CD14-positive monocyte (primary cell): ENCODE results near the gene RASAL2. TPM values are rescaled to one million over a fixed set of nuclear protein-coding genes. Genes with fewer than 3 reads are reported as not detected.
"Not testable (repeated sequence)": the region's sequence is repeated elsewhere in the genome, so short reads cannot be mapped to it uniquely, and the experiment has no call there.

Source experiments
- DNase-seq, 3 donors: peaks; one replicate each; pipeline ENCODE4 v3.0.0-alpha.2; 2011 to 2022
- H2AFZ ChIP-seq: 2 replicates; pipeline ENCODE4 v1.6.0; 2012; ENCODE audit warnings: mild to moderate bottlenecking, low read depth, low read length, inconsistent platforms; ENCODE audit not compliant: insufficient read depth, poor library complexity, severe bottlenecking
- H3K27ac ChIP-seq, 2 donors: 1 replicate in 1 of 2; 2 replicates in 1 of 2; pipeline ENCODE4 v1.5.1; 2012 to 2013; ENCODE audit warnings: low read length in 2 of 2, control low read depth in 1 of 2, inconsistent platforms in 1 of 2, low read depth in 1 of 2, mild to moderate bottlenecking in 1 of 2
- H3K27me3 ChIP-seq, 2 donors: one replicate each; pipeline versions ENCODE4 v1.6.0 to v1.6.1; 2011 to 2013; ENCODE audit warnings: low read length in 2 of 2; ENCODE audit not compliant: control insufficient read depth in 2 of 2, insufficient read depth in 2 of 2
- H3K36me3 ChIP-seq, 2 donors: replicated peaks in 1 of 2; 1 replicate in 1 of 2; 2 replicates in 1 of 2; pipeline versions ENCODE4 v1.5.1 to v1.6.1; 2012 to 2013; ENCODE audit warnings: low read length in 2 of 2, control low read depth in 1 of 2, inconsistent platforms in 1 of 2, mild to moderate bottlenecking in 1 of 2; ENCODE audit not compliant: insufficient read depth in 2 of 2, control insufficient read depth in 1 of 2
- H3K4me1 ChIP-seq, 2 donors: 1 replicate in 1 of 2; 2 replicates in 1 of 2; pipeline versions ENCODE4 v1.5.1 to v1.6.1; 2012 to 2013; ENCODE audit warnings: low read length in 2 of 2, control low read depth in 1 of 2, inconsistent platforms in 1 of 2, mild to moderate bottlenecking in 1 of 2, moderate library complexity in 1 of 2; ENCODE audit not compliant: insufficient read depth in 2 of 2, control insufficient read depth in 1 of 2
- H3K4me2 ChIP-seq: replicated peaks from 2 replicates; pipeline ENCODE3; 2012; ENCODE audit warnings: low read length, moderate library complexity, mild to moderate bottlenecking; ENCODE audit not compliant: poor library complexity, severe bottlenecking; ENCODE audit errors: extremely low read depth
- H3K4me3 ChIP-seq, 3 experiments: fragments of 200-600 bp in 1 of 3; sonication (generic) in 1 of 3; replicated peaks in 1 of 3; 1 replicate in 2 of 3; 2 replicates in 1 of 3; pipeline ENCODE4 v1.5.1; 2011 to 2013; ENCODE audit warnings: low read length in 3 of 3, mild to moderate bottlenecking in 3 of 3, control low read depth in 2 of 3, low read depth in 2 of 3, inconsistent platforms in 1 of 3, moderate library complexity in 1 of 3
- H3K79me2 ChIP-seq: 2 replicates; pipeline ENCODE4 v1.6.0; 2012; ENCODE audit warnings: mild to moderate bottlenecking, control low read depth, inconsistent platforms, low read length, moderate library complexity; ENCODE audit not compliant: insufficient read depth
- H3K9ac ChIP-seq: 2 replicates; pipeline ENCODE4 v1.6.0; 2017; ENCODE audit warnings: low read length, mild to moderate bottlenecking; ENCODE audit not compliant: insufficient read depth, poor library complexity, severe bottlenecking
- H3K9me3 ChIP-seq, 2 donors: replicated peaks in 1 of 2; 1 replicate in 1 of 2; 2 replicates in 1 of 2; pipeline versions ENCODE4 v1.5.1 to v1.6.1; 2012 to 2013; ENCODE audit warnings: low read length in 2 of 2, control low read depth in 1 of 2; ENCODE audit not compliant: control insufficient read depth in 1 of 2, insufficient read depth in 1 of 2
- H4K20me1 ChIP-seq: 2 replicates; pipeline ENCODE4 v1.6.0; 2012; ENCODE audit warnings: mild to moderate bottlenecking, low read length, control low read depth, moderate library complexity; ENCODE audit not compliant: insufficient read depth
- H3K27ac Mint-ChIP-seq, 7 donors: one replicate each; pipeline ENCODE4 v1.8.0; 2020; ENCODE audit warnings: mild to moderate bottlenecking in 7 of 7, mixed read lengths in 7 of 7, moderate library complexity in 6 of 7, inconsistent platforms in 2 of 7
- H3K27me3 Mint-ChIP-seq, 3 donors: one replicate each; pipeline ENCODE4 v1.8.0; 2021 to 2022; ENCODE audit warnings: low read depth in 3 of 3, mild to moderate bottlenecking in 3 of 3, mixed read lengths in 3 of 3, moderate library complexity in 3 of 3, inconsistent platforms in 1 of 3
- H3K36me3 Mint-ChIP-seq, 2 donors: one replicate each; pipeline ENCODE4 v1.8.0; 2020; ENCODE audit warnings: mixed read lengths in 2 of 2, inconsistent platforms in 1 of 2, mild to moderate bottlenecking in 1 of 2
- H3K4me1 Mint-ChIP-seq: one replicate; pipeline ENCODE4 v1.8.0; 2020; ENCODE audit warnings: mild to moderate bottlenecking, mixed read lengths
- H3K4me3 Mint-ChIP-seq, 2 donors: one replicate each; pipeline ENCODE4 v1.8.0; 2020; ENCODE audit warnings: mild to moderate bottlenecking in 2 of 2, mixed read lengths in 2 of 2, moderate library complexity in 1 of 2
- H3K9me3 Mint-ChIP-seq, 7 donors: one replicate each; pipeline ENCODE4 v1.8.0; 2020 to 2022; ENCODE audit warnings: mixed read lengths in 7 of 7, mild to moderate bottlenecking in 6 of 7, moderate library complexity in 6 of 7, inconsistent platforms in 2 of 7
- CTCF ChIP-seq: fragments of 200-600 bp; IDR thresholded peaks from one replicate; pipeline ENCODE4 v1.8.0; 2022; ENCODE audit warnings: antibody characterized with exemption, mild to moderate bottlenecking
- WGBS: methylation state at CpG from one replicate; pipeline ENCODE4 v1.1.5; 2013; ENCODE audit warnings: missing lambda C conversion rate; ENCODE audit not compliant: insufficient coverage; 5-methylcytosine and 5-hydroxymethylcytosine counted together
- intact Hi-C, 2 donors: fragments of 100-400 bp; cut with micrococcal nuclease; formaldehyde crosslinking; loops; one replicate each; pipeline versions ENCODE4 v1.15.0 to v1.15.1; 2023
- polyA plus RNA-seq, 3 donors: library from polyadenylated mRNA; depleted of rRNA in 1 of 3; unstranded in 2 of 3; stranded (reverse) in 1 of 3; fragments of 300-500 nt in 2 of 3; fragments of >200 nt in 1 of 3; fragmentation: Illumina TruSeq in 2 of 3; gene quantifications; 1 replicate in 2 of 3; 2 replicates in 1 of 3; pipeline ENCODE4 v1.2.3, GENCODE V29; 2012 to 2021

Gene RASAL2
- polyA plus RNA-seq, 3 donors: 0.15 to 1.00 (median 0.63) TPM

GRCh38 chr1:178502856-178503255 lies 409.0 kb downstream of the RASAL2 start:
- H3K4me3 ChIP-seq: no peak overlapping the region
- Mint-ChIP-seq H3K4me3 (no peak overlapping the region), H3K9me3 (peaks cover 0 to 1% (median 0%) of the 10 kb centered on the region in 7 donors), H3K4me1 (peaks cover 1% of the 10 kb centered on the region), H3K27ac (no peak overlapping the region), H3K36me3 (no peaks in the 10 kb centered on the region), H3K27me3 (peaks cover 2 to 4% (median 2%) of the 10 kb centered on the region in 3 donors)
- DNase-seq: no peak
- no peak overlapping the region for H3K9ac ChIP-seq
- no peak overlapping the region for H3K27ac ChIP-seq
- H3K36me3 ChIP-seq: no peaks in the 10 kb centered on the region
- no CpG with 5 or more reads among the region's 5 CpGs for WGBS
- no peaks in the 10 kb centered on the region for H3K4me1 ChIP-seq
- no peaks in the 10 kb centered on the region for H4K20me1 ChIP-seq
- no peaks in the 10 kb centered on the region for H3K79me2 ChIP-seq
- no peaks in the 10 kb centered on the region for H3K27me3 ChIP-seq
- no peak for TF ChIP-seq CTCF
- intact Hi-C loops: loop anchor here in 1 of 2 donors (5.0 kb wide), 1 partner anchor 191 kb away; no protein-coding TSS in a partner anchor
- no peak overlapping the region for H2AFZ ChIP-seq
- H3K9me3 ChIP-seq: no peaks in the 10 kb centered on the region
- no peak overlapping the region for H3K4me2 ChIP-seq

- H3K27me3 ChIP-seq, H3K9me3 ChIP-seq, H3K36me3 Mint-ChIP-seq, H3K4me2 ChIP-seq, H3K9me3 Mint-ChIP-seq, H3K4me3 ChIP-seq, H3K9ac ChIP-seq, H3K27ac ChIP-seq, H3K27me3 Mint-ChIP-seq, H3K4me3 Mint-ChIP-seq, H3K36me3 ChIP-seq, H4K20me1 ChIP-seq, H3K27ac Mint-ChIP-seq, H3K79me2 ChIP-seq, H3K4me1 ChIP-seq, DNase-seq, H2AFZ ChIP-seq, H3K4me1 Mint-ChIP-seq: not testable (repeated sequence)
- intact Hi-C loops: loop anchor here in 1 of 2 donors (5.0 kb wide), 1 partner anchor 191 kb away; no protein-coding TSS in a partner anchor
- 93% methylated on average over 14 of the region's 14 CpGs for WGBS
These were observed 409.4 kb downstream of the RASAL2 start for GRCh38 chr1:178503316-178503715.
